Measurements from ENCODE around the gene USP4. TPM values are rescaled to one million over a fixed set of nuclear protein-coding genes. Genes with fewer than 3 reads are reported as not detected.
A peak's percentile ranks its signal among the peaks of the same experiment; 100 is the strongest.

Gene USP4
- total and polyA plus RNA-seq, 2 of the 13 experiments (the other 11 are each of a cell fraction or from before 2014, with no cell fraction given) = 9.2 to 20.8 TPM

DNA sequence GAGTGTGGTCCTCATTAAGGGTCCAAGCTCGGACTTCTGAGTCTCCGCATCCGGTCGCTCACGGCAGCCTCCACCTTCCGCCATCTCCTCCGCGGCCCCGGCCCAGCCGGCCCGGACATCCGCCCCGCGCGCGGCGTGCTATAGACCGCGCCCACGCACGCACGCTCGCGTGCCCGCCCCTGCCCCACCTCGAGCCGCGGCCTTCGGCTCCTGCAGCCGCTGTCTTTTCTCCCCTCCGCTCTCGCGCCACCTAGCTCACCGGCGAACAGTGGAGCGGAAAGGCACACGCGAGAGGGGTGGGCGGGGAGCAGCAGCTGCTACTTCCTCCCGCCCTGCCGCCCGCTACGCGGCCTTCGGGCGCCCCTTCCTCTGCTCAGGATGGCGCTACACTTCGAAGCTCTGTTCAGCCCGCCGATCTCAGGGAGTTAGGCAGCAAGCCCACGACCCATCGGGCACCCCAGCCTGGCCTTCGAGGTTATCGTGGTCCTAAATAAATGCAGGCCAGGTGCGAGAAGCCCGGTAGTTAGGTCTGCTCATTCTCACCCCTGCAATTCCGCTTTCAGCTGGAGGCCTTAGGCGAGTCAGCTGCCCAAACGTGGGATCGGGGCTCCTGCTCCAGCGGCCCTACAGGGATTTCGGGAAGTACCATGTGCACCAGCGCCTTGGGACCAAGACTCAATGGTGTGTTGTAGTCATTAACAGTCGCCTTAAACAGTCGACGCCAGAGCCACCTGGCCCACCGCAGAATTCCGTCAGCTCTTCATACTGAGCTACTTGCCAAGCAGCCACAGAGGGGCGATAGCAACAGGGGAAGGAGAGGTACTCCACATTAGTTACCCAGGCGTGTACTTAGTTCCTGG, at the start of gene USP4 (continued):
- TF ChIP-seq, protein P1, sequence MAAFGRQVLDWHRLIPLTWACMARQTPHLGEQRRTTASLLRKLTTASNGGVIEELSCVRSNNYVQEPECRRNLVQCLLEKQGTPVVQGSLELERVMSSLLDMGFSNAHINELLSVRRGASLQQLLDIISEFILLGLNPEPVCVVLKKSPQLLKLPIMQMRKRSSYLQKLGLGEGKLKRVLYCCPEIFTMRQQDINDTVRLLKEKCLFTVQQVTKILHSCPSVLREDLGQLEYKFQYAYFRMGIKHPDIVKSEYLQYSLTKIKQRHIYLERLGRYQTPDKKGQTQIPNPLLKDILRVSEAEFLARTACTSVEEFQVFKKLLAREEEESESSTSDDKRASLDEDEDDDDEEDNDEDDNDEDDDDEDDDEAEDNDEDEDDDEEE (CRISPR knock-in tag; IDR thresholded peaks at IDR 0.05) = peak; percentile 21; the same call in 1 of the 2 replicates
- TF ChIP-seq ZNF780A (CRISPR knock-in tag; IDR thresholded peaks at IDR 0.05) (0 out of 2 replicates have a peak, but pooled peaks have one; percentile 86), ZMYM3 (CRISPR knock-in tag; IDR thresholded peaks at IDR 0.05) (peak; percentile 50; the same call in 1 of the 2 replicates), ZNF317 (CRISPR knock-in tag; IDR thresholded peaks at IDR 0.05) (peak; percentile 90), KDM4B (CRISPR knock-in tag; IDR thresholded peaks at IDR 0.05) (peak; percentile 63; the same call in 1 of the 2 replicates), POLR2G (IDR thresholded peaks at IDR 0.05; ENCODE audit: low read depth, low read length) (peak; percentile 88), BORCS8-MEF2B (CRISPR knock-in tag; IDR thresholded peaks at IDR 0.05) (peak; percentile 98), RFX5 (IDR thresholded peaks at IDR 0.05; ENCODE audit: low read depth, low read length) (no peak), ZNF562 (CRISPR knock-in tag; IDR thresholded peaks at IDR 0.05; ENCODE audit: borderline replicate concordance) (peak; percentile 82; the same call in 1 of the 2 replicates), PITX1 (CRISPR knock-in tag; IDR thresholded peaks at IDR 0.05) (peak; percentile 66), TCF7 (IDR thresholded peaks at IDR 0.05; ENCODE audit: low read depth) (no peak), SP5 (CRISPR knock-in tag; IDR thresholded peaks at IDR 0.05; ENCODE audit: borderline replicate concordance, low read depth) (peak; percentile 89)
- TF ChIP-seq, protein P2, sequence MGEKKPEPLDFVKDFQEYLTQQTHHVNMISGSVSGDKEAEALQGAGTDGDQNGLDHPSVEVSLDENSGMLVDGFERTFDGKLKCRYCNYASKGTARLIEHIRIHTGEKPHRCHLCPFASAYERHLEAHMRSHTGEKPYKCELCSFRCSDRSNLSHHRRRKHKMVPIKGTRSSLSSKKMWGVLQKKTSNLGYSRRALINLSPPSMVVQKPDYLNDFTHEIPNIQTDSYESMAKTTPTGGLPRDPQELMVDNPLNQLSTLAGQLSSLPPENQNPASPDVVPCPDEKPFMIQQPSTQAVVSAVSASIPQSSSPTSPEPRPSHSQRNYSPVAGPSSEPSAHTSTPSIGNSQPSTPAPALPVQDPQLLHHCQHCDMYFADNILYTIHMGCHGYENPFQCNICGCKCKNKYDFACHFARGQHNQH (CRISPR knock-in tag; IDR thresholded peaks at IDR 0.05) = peak; percentile 86
- TF ChIP-seq, protein P3, sequence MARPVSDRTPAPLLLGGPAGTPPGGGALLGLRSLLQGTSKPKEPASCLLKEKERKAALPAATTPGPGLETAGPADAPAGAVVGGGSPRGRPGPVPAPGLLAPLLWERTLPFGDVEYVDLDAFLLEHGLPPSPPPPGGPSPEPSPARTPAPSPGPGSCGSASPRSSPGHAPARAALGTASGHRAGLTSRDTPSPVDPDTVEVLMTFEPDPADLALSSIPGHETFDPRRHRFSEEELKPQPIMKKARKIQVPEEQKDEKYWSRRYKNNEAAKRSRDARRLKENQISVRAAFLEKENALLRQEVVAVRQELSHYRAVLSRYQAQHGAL (CRISPR knock-in tag; IDR thresholded peaks at IDR 0.05; ENCODE audit: not compliant biosample characterization) = no peak
- TF ChIP-seq, protein P4, sequence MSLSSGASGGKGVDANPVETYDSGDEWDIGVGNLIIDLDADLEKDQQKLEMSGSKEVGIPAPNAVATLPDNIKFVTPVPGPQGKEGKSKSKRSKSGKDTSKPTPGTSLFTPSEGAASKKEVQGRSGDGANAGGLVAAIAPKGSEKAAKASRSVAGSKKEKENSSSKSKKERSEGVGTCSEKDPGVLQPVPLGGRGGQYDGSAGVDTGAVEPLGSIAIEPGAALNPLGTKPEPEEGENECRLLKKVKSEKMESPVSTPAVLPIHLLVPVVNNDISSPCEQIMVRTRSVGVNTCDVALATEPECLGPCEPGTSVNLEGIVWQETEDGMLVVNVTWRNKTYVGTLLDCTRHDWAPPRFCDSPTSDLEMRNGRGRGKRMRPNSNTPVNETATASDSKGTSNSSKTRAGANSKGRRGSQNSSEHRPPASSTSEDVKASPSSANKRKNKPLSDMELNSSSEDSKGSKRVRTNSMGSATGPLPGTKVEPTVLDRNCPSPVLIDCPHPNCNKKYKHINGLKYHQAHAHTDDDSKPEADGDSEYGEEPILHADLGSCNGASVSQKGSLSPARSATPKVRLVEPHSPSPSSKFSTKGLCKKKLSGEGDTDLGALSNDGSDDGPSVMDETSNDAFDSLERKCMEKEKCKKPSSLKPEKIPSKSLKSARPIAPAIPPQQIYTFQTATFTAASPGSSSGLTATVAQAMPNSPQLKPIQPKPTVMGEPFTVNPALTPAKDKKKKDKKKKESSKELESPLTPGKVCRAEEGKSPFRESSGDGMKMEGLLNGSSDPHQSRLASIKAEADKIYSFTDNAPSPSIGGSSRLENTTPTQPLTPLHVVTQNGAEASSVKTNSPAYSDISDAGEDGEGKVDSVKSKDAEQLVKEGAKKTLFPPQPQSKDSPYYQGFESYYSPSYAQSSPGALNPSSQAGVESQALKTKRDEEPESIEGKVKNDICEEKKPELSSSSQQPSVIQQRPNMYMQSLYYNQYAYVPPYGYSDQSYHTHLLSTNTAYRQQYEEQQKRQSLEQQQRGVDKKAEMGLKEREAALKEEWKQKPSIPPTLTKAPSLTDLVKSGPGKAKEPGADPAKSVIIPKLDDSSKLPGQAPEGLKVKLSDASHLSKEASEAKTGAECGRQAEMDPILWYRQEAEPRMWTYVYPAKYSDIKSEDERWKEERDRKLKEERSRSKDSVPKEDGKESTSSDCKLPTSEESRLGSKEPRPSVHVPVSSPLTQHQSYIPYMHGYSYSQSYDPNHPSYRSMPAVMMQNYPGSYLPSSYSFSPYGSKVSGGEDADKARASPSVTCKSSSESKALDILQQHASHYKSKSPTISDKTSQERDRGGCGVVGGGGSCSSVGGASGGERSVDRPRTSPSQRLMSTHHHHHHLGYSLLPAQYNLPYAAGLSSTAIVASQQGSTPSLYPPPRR (CRISPR knock-in tag; IDR thresholded peaks at IDR 0.05; ENCODE audit: borderline replicate concordance) = peak; percentile 91
- TF ChIP-seq, protein P5, sequence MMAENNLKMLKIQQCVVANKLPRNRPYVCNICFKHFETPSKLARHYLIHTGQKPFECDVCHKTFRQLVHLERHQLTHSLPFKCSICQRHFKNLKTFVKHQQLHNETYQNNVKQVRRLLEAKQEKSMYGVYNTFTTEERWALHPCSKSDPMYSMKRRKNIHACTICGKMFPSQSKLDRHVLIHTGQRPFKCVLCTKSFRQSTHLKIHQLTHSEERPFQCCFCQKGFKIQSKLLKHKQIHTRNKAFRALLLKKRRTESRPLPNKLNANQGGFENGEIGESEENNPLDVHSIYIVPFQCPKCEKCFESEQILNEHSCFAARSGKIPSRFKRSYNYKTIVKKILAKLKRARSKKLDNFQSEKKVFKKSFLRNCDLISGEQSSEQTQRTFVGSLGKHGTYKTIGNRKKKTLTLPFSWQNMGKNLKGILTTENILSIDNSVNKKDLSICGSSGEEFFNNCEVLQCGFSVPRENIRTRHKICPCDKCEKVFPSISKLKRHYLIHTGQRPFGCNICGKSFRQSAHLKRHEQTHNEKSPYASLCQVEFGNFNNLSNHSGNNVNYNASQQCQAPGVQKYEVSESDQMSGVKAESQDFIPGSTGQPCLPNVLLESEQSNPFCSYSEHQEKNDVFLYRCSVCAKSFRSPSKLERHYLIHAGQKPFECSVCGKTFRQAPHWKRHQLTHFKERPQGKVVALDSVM (CRISPR knock-in tag; IDR thresholded peaks at IDR 0.05) = peak; percentile 86
- TF ChIP-seq, protein P6, sequence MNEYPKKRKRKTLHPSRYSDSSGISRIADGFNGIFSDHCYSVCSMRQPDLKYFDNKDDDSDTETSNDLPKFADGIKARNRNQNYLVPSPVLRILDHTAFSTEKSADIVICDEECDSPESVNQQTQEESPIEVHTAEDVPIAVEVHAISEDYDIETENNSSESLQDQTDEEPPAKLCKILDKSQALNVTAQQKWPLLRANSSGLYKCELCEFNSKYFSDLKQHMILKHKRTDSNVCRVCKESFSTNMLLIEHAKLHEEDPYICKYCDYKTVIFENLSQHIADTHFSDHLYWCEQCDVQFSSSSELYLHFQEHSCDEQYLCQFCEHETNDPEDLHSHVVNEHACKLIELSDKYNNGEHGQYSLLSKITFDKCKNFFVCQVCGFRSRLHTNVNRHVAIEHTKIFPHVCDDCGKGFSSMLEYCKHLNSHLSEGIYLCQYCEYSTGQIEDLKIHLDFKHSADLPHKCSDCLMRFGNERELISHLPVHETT (CRISPR knock-in tag; conservative IDR thresholded peaks at IDR 0.05) = peak; percentile 93

Measured in HepG2 (cell line).